Activated T-helper 1 cell treated with Interleukin-2 at 50 U/mL for 16 hours (primary cell): ENCODE measurements around the gene C13orf42.
A peak's percentile ranks its signal among the peaks of the same experiment; 100 is the strongest.
"Not testable (repeated sequence)": the region's sequence is repeated elsewhere in the genome, so short reads cannot be mapped to it uniquely, and the experiment has no call there.

Experiments used
- DNase-seq: peaks from one replicate; pipeline ENCODE4 v3.0.0-alpha.2; 2020; ENCODE audit warnings: low read depth

Gene C13orf42

GRCh38 chr13:51120873-51121272 is 9.8 kb upstream of the C13orf42 start:
- not testable (repeated sequence) for DNase-seq

- no peak for DNase-seq
Observed at GRCh38 chr13:51118809-51119431, 7.8 kb upstream of the C13orf42 start.

GRCh38 chr13:51113969-51114368 is 2.9 kb upstream of the C13orf42 start:
- no peak for DNase-seq

GRCh38 chr13:51113186-51113881 is 2.3 kb upstream of the C13orf42 start:
- DNase-seq, result no peak

- no peak for DNase-seq
Observed at GRCh38 chr13:51112771-51113170, 1.7 kb upstream of the C13orf42 start.

GRCh38 chr13:51111997-51112396 is 923 bp upstream of the C13orf42 start:
- DNase-seq, result no peak

GRCh38 chr13:51107996-51108395 is 3.1 kb downstream of the C13orf42 start:
- no peak for DNase-seq

GRCh38 chr13:51105046-51105445 is 6.0 kb downstream of the C13orf42 start:
- DNase-seq, result no peak

- no peak for DNase-seq
Observed at GRCh38 chr13:51101636-51102235, 9.3 kb downstream of the C13orf42 start.

GRCh38 chr13:51097353-51098043 is 13.6 kb downstream of the C13orf42 start:
- no peak for DNase-seq

GRCh38 chr13:51096131-51096530 is 14.9 kb downstream of the C13orf42 start:
- DNase-seq, result no peak

GRCh38 chr13:51093574-51093973 is 17.5 kb downstream of the C13orf42 start:
- DNase-seq, result no peak

GRCh38 chr13:51091839-51092238 is 19.2 kb downstream of the C13orf42 start:
- no peak for DNase-seq

- DNase-seq, result no peak
Observed at GRCh38 chr13:51083706-51084105, 27.4 kb downstream of the C13orf42 start.

GRCh38 chr13:51080478-51081065 is 30.5 kb downstream of the C13orf42 start:
- DNase-seq, result not testable (repeated sequence)

GRCh38 chr13:51071493-51071892 is 39.6 kb downstream of the C13orf42 start:
- no peak for DNase-seq

- DNase-seq, result peak; percentile 59
Observed at GRCh38 chr13:51070005-51070649, 40.9 kb downstream of the C13orf42 start.

GRCh38 chr13:51068501-51068900 is 42.6 kb downstream of the C13orf42 start:
- DNase-seq, result no peak

GRCh38 chr13:51067706-51068105 is 43.4 kb downstream of the C13orf42 start:
- DNase-seq, result no peak

GRCh38 chr13:51067210-51067701 is 43.8 kb downstream of the C13orf42 start:
- DNase-seq, result no peak

GRCh38 chr13:51066091-51066831 is 44.8 kb downstream of the C13orf42 start:
- no peak for DNase-seq
